ENCODE data around the gene CYP46A1.
"Not testable (repeated sequence)": the region's sequence is repeated elsewhere in the genome, so short reads cannot be mapped to it uniquely, and the experiment has no call there.

The CYP46A1 gene

DNA sequence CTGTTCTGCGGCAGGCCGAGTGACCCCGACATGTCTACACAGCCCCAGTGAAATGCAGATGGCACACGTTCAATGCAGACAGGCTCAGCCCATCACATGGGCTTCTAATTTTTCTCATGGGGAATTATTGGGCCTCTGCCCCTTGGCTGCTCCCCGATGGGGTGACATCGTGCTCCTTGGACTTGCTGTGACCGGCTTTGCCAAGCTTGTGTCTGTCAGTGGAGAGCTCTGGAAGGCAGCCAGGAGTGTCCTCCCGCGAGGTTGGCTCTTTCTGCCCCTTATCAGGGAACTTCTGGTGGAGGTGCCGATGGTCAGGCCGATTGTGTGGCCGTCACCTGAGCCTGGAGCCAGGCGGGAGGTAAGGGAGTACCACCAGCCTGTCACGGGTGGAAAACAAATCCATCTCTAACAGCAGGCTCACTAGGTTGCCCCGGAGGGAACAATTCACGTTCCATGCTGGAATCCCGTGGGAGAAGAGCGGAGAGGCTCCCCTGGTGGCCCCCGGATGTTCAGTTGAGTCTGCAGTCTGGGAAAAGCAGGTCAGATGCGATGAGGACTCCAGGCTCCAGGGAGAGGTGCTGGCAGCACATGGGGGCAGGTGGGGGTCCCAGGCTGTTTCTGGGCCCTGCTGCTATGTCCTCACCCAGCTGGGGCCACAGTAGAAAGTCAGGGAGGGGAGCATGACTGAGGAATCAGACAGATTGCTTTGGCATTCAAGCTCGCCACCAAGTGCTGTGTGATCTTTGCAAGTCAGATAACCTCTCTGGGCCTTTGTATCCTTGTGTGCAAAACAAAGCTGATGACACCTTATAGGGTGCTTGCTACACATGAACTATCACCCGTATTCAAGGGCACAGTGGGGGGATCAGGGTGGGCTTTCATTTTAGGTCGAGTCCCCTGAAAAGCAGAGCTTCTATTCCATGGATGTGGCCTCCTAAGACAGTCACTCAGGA, 65.9 kb downstream of the CYP46A1 start:
- DNase-seq = no peak

DNA sequence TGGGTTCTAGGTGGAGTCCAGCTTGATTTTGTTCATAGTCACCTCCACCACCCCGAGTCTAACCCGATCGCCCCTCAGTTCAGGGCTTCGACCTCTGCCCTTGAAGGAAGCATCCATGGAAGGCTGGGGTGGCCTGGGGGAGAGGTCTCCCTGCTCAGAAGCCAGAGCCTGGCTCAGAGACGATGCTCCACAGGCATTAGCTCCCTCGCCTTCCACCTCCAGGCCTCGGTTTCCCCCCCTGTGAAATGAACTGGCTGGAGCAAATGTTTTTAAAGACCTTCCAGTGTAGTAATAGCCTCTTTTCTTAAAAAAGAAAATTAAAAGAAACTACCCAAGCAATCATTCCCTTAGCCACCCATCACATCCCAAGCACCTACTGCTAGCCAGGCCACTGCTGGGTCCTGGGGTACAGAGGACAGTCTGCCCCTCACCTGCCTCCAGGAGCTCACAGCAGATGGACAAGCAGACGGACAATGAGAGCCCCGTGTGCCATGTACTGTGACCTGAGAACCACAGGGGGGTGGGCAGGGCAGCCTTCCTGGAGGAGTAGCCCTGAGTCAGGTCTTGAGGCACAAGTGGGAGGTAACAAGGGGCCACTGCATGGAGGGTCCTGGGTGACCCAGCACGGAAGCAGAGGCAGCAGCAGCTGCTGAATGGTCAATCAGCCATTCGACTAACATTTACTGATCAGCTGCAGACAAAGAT, 66.8 kb downstream of the CYP46A1 start:
- DNase-seq = no peak

GRCh38 chr14:99751539-99752485, 67.7 kb downstream of the CYP46A1 start:
- DNase-seq = no peak

DNA sequence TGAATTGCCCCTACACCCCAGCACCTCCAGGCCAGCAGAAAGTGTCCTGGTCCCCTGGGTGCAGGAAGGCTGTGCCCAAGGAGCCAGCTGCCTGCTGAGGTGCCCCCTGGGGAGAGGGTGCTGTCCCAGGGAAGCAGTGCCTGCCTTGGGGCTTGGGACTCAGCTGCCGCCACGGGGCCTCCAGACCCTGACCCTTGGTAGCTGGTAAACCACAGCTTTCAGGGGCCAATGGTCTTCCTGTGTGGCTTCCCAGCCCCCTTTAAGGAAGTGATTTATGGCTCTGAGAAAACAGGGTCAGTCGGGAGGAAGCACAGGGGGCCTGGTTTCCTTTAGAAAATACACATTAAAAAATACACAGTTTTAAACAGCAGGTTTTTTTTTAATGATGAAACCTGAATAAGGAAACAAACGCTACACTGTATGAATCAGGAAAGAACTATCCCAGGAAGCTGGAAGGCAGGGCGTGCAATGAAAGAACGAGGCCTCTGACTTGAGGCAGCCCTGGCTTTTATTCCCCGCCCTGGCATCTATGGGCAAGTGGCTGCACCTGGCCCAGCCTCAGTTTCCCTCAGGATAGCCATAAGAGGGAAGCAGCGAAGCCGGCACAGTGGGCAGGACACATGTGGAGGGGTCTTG, 68.5 kb downstream of the CYP46A1 start:
- DNase-seq = no peak

GRCh38 chr14:99753225-99754140, 69.4 kb downstream of the CYP46A1 start:
- no peak for DNase-seq

GRCh38 chr14:99754141-99755067, 70.3 kb downstream of the CYP46A1 start:
- no peak for DNase-seq

- DNase-seq = no peak
Measured at GRCh38 chr14:99755068-99755405, 70.9 kb downstream of the CYP46A1 start.

DNA sequence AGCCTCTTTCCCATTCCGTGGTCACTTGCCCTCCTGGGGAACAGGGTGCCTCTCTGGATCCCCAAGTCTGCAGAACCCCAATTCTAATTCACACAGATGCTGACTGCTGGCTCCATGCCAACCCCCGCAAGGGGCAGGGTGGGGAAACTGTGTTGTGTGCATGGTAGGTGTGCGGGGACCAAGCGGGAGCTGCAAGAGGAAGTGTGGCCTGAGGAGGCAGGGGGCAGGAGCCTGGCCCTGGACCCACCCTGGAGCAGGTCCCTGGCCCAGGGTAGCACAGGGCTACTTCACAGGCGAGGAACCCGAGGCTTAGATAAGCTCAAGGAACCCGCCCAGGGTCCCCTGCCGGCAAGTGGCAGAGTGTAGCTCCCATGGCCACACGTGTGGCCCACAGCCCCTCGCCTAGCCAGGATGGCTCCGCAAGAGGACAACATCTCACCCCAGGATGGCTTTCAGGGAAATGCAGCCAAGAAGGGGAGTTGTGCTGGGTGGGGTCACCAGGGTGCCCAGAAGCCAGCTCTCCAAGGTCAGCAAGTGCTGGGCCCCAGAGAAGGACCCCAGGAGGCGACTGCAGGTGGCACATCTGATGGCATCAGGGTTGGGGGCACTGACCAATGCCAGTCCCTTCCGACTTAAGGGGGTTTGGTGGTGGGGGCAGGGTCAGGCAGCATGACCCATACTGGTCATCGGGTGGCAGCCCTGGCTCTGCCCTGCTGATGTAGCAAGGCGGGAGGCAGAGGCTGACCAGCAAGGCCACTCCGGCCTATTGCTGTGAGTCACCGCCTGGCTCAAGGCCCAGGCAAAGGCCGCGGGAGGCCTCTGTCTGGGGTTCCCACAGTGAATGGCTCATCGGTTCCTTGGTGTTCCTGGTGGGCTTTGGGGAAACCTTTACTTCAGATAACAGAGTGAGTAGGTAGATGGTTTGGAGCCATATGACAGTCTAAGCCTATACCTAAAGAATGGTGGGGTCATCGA, 71.8 kb downstream of the CYP46A1 start:
- DNase-seq = no peak

DNA sequence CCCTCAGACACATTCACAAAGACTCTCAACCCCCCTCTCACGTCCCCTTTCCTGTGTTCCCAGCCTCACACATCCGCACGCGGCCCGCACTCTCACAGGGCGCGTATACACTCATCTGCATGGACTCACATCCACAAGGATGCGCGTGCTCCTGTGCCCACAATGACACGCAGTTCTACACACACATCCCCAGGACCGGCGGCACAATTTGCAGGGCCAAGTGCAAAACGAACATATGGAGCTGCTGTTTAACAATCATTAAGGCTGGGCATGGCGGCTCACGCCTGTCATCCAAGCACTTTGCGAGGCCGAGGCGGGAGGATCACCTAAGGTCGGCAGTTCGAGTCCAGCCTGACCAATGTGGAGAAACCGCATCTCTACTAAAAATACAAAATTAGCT, 72.7 kb downstream of the CYP46A1 start:
- DNase-seq = no peak

GRCh38 chr14:99757331-99758070, 73.4 kb downstream of the CYP46A1 start:
- no peak for DNase-seq

DNA sequence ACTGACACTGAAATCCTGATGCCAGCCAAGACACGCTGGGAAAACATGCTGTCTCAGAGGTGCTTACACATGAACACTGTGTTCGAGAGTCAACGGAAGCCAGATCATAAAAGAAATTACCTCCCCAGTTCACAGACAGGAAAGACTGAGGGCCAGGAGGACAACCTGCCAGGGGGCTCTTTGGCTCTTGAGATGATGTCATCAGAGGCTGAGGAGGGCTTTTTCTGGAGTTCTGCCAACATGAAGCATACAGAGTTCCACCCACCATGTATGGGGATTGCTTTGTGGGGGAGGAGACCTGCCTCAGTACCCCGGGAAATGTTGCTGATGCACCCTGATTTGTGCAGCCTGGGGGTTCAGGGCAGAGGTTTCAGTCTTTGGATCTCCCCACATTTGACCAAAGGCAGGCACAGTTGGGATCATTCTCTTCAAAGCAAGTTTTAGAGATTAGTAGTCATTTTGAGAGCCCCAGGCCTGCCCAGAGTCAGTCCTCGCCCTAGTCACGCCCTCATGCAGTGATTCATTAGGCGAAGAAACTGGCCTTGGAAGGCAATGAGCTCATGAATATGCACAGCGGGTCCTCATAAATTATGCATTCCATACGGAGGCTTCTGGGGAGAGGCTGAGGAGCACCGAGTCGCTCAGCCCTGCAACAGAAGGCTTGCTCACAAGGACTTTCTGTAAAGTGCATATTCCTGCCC, 74.2 kb downstream of the CYP46A1 start:
- no peak for DNase-seq

GRCh38 chr14:99758872-99759545, 74.9 kb downstream of the CYP46A1 start:
- DNase-seq = no peak

DNA sequence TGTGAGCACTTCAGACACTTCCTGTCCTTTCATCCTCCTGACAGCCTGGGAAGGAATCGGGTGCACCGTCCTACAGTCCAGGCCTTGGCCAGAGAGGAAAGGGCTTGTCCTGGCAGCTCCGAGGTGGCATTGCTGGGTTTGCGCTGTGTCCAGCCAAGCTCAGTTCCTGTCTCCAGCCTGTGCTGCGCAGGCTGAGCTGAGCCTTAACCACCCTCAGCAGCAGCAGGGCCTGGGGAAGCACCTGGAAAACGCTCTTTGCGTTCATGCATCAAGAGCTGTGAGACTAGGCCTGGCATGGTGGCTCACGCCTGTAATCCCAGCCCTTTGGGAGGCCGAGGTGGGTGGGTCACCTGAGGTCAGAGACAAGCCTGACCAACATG, 75.4 kb downstream of the CYP46A1 start:
- DNase-seq = no peak

DNA sequence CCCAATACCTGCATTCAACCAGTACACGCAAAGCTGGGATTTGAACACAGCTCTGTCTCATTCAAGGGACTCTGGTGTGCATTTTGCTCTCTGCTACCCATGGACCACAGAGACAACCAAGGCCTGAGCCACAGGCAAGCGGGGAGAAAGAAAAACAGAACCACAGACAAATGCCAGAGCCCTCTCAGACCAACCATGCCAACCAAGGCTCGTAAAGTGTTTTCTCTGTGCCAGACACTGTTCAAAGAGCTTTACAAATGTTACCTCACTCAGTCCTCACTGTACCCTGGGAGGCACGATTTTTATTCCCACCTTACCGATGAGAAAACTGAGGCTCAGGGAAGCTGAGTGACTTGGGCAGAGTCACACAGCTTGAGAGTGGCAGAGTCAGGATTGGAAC, 76.7 kb downstream of the CYP46A1 start:
- DNase-seq = no peak

DNA sequence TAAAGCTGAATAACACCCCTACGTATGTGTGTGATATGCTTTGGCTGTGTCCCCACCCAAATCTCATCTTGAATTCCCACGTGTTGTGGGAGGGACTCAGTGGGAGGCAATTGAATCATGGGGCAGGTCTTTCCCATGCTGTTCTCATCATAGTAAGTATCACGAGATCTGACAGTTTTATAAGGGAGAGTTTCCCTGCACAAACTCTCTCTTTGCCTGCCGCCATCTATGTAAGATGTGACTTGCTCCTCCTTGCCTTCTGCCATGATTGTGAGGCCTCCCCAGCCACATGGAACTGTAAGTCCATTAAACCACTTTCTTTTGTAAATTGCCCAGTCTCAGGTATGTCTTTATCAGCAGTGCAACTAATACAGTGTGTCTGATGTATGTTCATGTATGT, 78.8 kb downstream of the CYP46A1 start:
- DNase-seq = not testable (repeated sequence)

- DNase-seq = no peak
Measured at GRCh38 chr14:99763527-99764221, 79.6 kb downstream of the CYP46A1 start.
